T-cell (primary cell): ENCODE data around the gene STARD7. TPM values are rescaled to one million over a fixed set of nuclear protein-coding genes. Genes with fewer than 3 reads are reported as not detected.
"Not testable (repeated sequence)": the region's sequence is repeated elsewhere in the genome, so short reads cannot be mapped to it uniquely, and the experiment has no call there.

Experiments
- ATAC-seq, 4 experiments: fragments of 200-7000 bp in 3 of 4; fragments of 150-1000 bp in 1 of 4; cut with Tn5 transposase; replicated peaks in 1 of 4; 1 replicate in 3 of 4; 2 replicates in 1 of 4; pipeline ENCODE4 v1.10.0; 2021; ENCODE audit warnings: moderate library complexity in 3 of 4, mild to moderate bottlenecking in 2 of 4, moderate number of reproducible peaks in 1 of 4
- CTCF ChIA-PET, 2 donors: fragments of 300-600 bp; sonication (Branson Sonifier 250); formaldehyde crosslinking; loops; one replicate each; lab custom pipeline; 2022; ENCODE audit warnings: antibody characterized with exemption in 2 of 2; lab: Charles Lee
- POLR2A ChIA-PET, 2 donors: fragments of 300-600 bp; sonication (Branson Sonifier 250); formaldehyde crosslinking; loops; one replicate each; lab custom pipeline; 2022; ENCODE audit warnings: antibody characterized with exemption in 2 of 2; lab: Charles Lee
- DNase-seq, 35 experiments: peaks; one replicate each; pipeline versions ENCODE4 v3.0.0 to v3.0.0-alpha.2; 2013 to 2023
- H3K27ac ChIP-seq: one replicate; pipeline ENCODE4 v1.5.1; 2013; ENCODE audit warnings: low read length
- H3K27me3 ChIP-seq, 2 experiments: replicated peaks in 1 of 2; 1 replicate in 1 of 2; 2 replicates in 1 of 2; pipeline versions ENCODE4 v1.6.1 to v1.7.0; 2013; ENCODE audit warnings: low read length in 1 of 2, mixed read lengths in 1 of 2; ENCODE audit not compliant: control insufficient read depth in 2 of 2, insufficient read depth in 2 of 2; ENCODE audit errors: extremely low read depth in 1 of 2
- H3K36me3 ChIP-seq, 2 donors: 1 replicate in 1 of 2; 2 replicates in 1 of 2; pipeline versions ENCODE4 v1.6.1 to v1.7.0; 2013; ENCODE audit warnings: low read length in 1 of 2; ENCODE audit not compliant: control insufficient read depth in 2 of 2, insufficient read depth in 1 of 2; ENCODE audit errors: extremely low read depth in 1 of 2
- H3K4me1 ChIP-seq, 2 experiments: 1 replicate in 1 of 2; 2 replicates in 1 of 2; pipeline versions ENCODE4 v1.6.1 to v1.7.0; 2013; ENCODE audit warnings: low read length in 2 of 2, mixed read lengths in 1 of 2; ENCODE audit not compliant: insufficient read depth in 2 of 2, control insufficient read depth in 1 of 2; ENCODE audit errors: extremely low read depth in 1 of 2
- H3K4me3 ChIP-seq, 2 donors: 1 replicate in 1 of 2; 2 replicates in 1 of 2; pipeline versions ENCODE4 v1.5.1 to v1.7.0; 2013; ENCODE audit warnings: mild to moderate bottlenecking in 2 of 2, low read length in 1 of 2, moderate library complexity in 1 of 2; ENCODE audit not compliant: control insufficient read depth in 1 of 2; ENCODE audit errors: extremely low read depth in 1 of 2
- H3K9me3 ChIP-seq: 2 replicates; pipeline ENCODE4 v1.7.0; 2013
- H3K27ac Mint-ChIP-seq, 2 donors: one replicate each; pipeline ENCODE4 v1.8.0; 2020 to 2021; ENCODE audit warnings: mild to moderate bottlenecking in 2 of 2, mixed read lengths in 2 of 2
- H3K27me3 Mint-ChIP-seq, 2 donors: one replicate each; pipeline ENCODE4 v1.8.0; 2021 to 2022; ENCODE audit warnings: mixed read lengths in 2 of 2
- H3K36me3 Mint-ChIP-seq: one replicate; pipeline ENCODE4 v1.8.0; 2021; ENCODE audit warnings: mixed read lengths
- H3K4me1 Mint-ChIP-seq, 3 donors: one replicate each; pipeline ENCODE4 v1.8.0; 2020 to 2022; ENCODE audit warnings: mixed read lengths in 3 of 3, mild to moderate bottlenecking in 1 of 3
- H3K4me3 Mint-ChIP-seq, 3 donors: one replicate each; pipeline ENCODE4 v1.8.0; 2020 to 2022; ENCODE audit warnings: mild to moderate bottlenecking in 3 of 3, mixed read lengths in 3 of 3, moderate library complexity in 3 of 3
- H3K9me3 Mint-ChIP-seq, 3 donors: one replicate each; pipeline ENCODE4 v1.8.0; 2020 to 2022; ENCODE audit warnings: mixed read lengths in 3 of 3
- WGBS: methylation state at CpG from one replicate; pipeline ENCODE4 v1.1.5; 2013; ENCODE audit warnings: missing lambda C conversion rate; ENCODE audit not compliant: insufficient coverage; 5-methylcytosine and 5-hydroxymethylcytosine counted together
- total RNA-seq, 35 experiments: library from RNA in 6 of 35; stranded (reverse) in 6 of 35; fragments of 120-200 nt in 1 of 35; gene quantifications; one replicate each; pipeline versions ENCODE4 v1.2.1 to v1.2.4 and lab custom pipeline; 2013 to 2026

STARD7 gene
- total RNA-seq, 5 donors from 2014 or later (not counting 1 experiment from before 2014, with no cell fraction given) = 65.0 to 95.3 (median 84.4) TPM

- ChIA-PET POLR2A (interaction anchor here in 1 of 2 donors (0.6 kb wide), 1 partner anchor 79 kb away, joined by 5 read pairs; no protein-coding TSS in a partner anchor), CTCF (interaction anchor here in 1 of 2 donors (1.0 to 1.1 kb wide), 3 partner anchors 13 to 24 kb away, joined by 3 to 6 read pairs (median 5); partner anchors contain the start of gene ASTL)
- Histone ChIP-seq H3K4me3 (no peak overlapping the region), H3K27me3 (no peaks in the 10 kb centered on the region), H3K27ac (peak overlapping the region; percentile 96), H3K4me1 (peaks cover 49 to 87% of the 10 kb centered on the region in 2 experiments), H3K9me3 (no peaks in the 10 kb centered on the region), H3K36me3 (no peaks in the 10 kb centered on the region)
- no peaks in the 10 kb centered on the region for H3K36me3 Mint-ChIP-seq
- no peak for ATAC-seq
- DNase-seq = peak in 1 of 35 experiments; percentile 60
- peaks cover 0 to 4% (median 2%) of the 10 kb centered on the region in 3 donors for H3K9me3 Mint-ChIP-seq
- H3K27ac Mint-ChIP-seq = peak overlapping the region; percentile 82 to 86
- no CpG with 5 or more reads among the region's 5 CpGs for WGBS
- H3K4me3 Mint-ChIP-seq = peak overlapping the region in 1 of 3 donors; percentile 5
- H3K4me1 Mint-ChIP-seq = peaks cover 68 to 77% (median 74%) of the 10 kb centered on the region in 3 donors
- no peaks in the 10 kb centered on the region for H3K27me3 Mint-ChIP-seq
Measured at GRCh38 chr2:96161898-96162297, 46.7 kb downstream of the STARD7 start.

- POLR2A ChIA-PET = interaction anchor here (1.0 to 1.4 kb wide), 2 partner anchors 14 to 16 kb away, joined by 3 read pairs; no protein-coding TSS in a partner anchor
- H3K4me3 ChIP-seq, H3K27ac ChIP-seq, H3K36me3 ChIP-seq, H3K27me3 Mint-ChIP-seq, H3K27me3 ChIP-seq, H3K9me3 Mint-ChIP-seq, H3K9me3 ChIP-seq, DNase-seq, H3K4me3 Mint-ChIP-seq, ATAC-seq, H3K36me3 Mint-ChIP-seq, CTCF ChIA-PET: not testable (repeated sequence)
- WGBS = no CpG with 5 or more reads among the region's 5 CpGs
- Mint-ChIP-seq H3K4me1 (peaks cover 79 to 92% (median 88%) of the 10 kb centered on the region in 3 donors), H3K27ac (peak overlapping the region in 1 of 2 donors; percentile 70)
- peaks cover 51 to 94% of the 10 kb centered on the region in 2 experiments for H3K4me1 ChIP-seq
Measured at GRCh38 chr2:96160366-96160765, 48.3 kb downstream of the STARD7 start.

GRCh38 chr2:96159084-96159830, 49.4 kb downstream of the STARD7 start:
- ChIA-PET POLR2A (interaction anchor here in 1 of 2 donors (1.0 kb wide), 1 partner anchor 13 kb away, joined by 3 read pairs; no protein-coding TSS in a partner anchor), CTCF (interaction anchor here in 1 of 2 donors (1.2 to 1.4 kb wide), 2 partner anchors 15 to 17 kb away, joined by 3 to 5 read pairs; no protein-coding TSS in a partner anchor)
- peak overlapping the region in 1 of 2 donors; percentile 6 for H3K4me3 ChIP-seq
- H3K27ac ChIP-seq = peak overlapping the region; percentile 69
- H3K27me3 Mint-ChIP-seq = no peaks in the 10 kb centered on the region
- ATAC-seq (peak; percentile 29 to 49 (median 44)), DNase-seq (peak in 15 of 35 experiments; percentile 23 to 60 (median 35))
- no peaks in the 10 kb centered on the region for H3K9me3 ChIP-seq
- H3K36me3 Mint-ChIP-seq = no peaks in the 10 kb centered on the region
- 79% methylated on average over 10 of the region's 17 CpGs for WGBS
- peaks cover 46 to 94% of the 10 kb centered on the region in 2 experiments for H3K4me1 ChIP-seq
- H3K27me3 ChIP-seq = no peaks in the 10 kb centered on the region
- peak overlapping the region; percentile 10 to 72 (median 32) for H3K4me3 Mint-ChIP-seq
- H3K9me3 Mint-ChIP-seq = peaks cover 0 to 4% (median 2%) of the 10 kb centered on the region in 3 donors
- H3K4me1 Mint-ChIP-seq = peaks cover 71 to 83% (median 80%) of the 10 kb centered on the region in 3 donors
- H3K36me3 ChIP-seq = no peaks in the 10 kb centered on the region
- H3K27ac Mint-ChIP-seq = peak overlapping the region; percentile 87 to 93

- H3K4me1 ChIP-seq = peaks cover 39 to 90% of the 10 kb centered on the region in 2 experiments
- DNase-seq = no peak
- no peaks in the 10 kb centered on the region for H3K27me3 Mint-ChIP-seq
- ChIA-PET CTCF (interaction anchor here in 1 of 2 donors (1.0 to 1.4 kb wide), 3 partner anchors 16 to 20 kb away, joined by 3 to 5 read pairs (median 3); no protein-coding TSS in a partner anchor), POLR2A (no interaction called here)
- WGBS = 91% methylated on average over 13 of the region's 14 CpGs
- H3K36me3 Mint-ChIP-seq = no peaks in the 10 kb centered on the region
- no peaks in the 10 kb centered on the region for H3K36me3 ChIP-seq
- H3K27ac Mint-ChIP-seq = peak overlapping the region; percentile 88 to 89
- peak overlapping the region; percentile 69 for H3K27ac ChIP-seq
- H3K9me3 ChIP-seq = no peaks in the 10 kb centered on the region
- peak overlapping the region in 1 of 3 donors; percentile 73 for H3K4me3 Mint-ChIP-seq
- ATAC-seq = no peak
- H3K4me1 Mint-ChIP-seq = peaks cover 68 to 78% (median 75%) of the 10 kb centered on the region in 3 donors
- H3K9me3 Mint-ChIP-seq = peaks cover 0 to 4% (median 2%) of the 10 kb centered on the region in 3 donors
- H3K4me3 ChIP-seq = no peak overlapping the region
- H3K27me3 ChIP-seq = no peaks in the 10 kb centered on the region
Measured at GRCh38 chr2:96158554-96158940, 50.1 kb downstream of the STARD7 start.

- peaks cover 34 to 89% of the 10 kb centered on the region in 2 experiments for H3K4me1 ChIP-seq
- peak overlapping the region; percentile 69 for H3K27ac ChIP-seq
- Mint-ChIP-seq H3K27me3 (no peaks in the 10 kb centered on the region), H3K9me3 (peaks cover 0 to 4% (median 2%) of the 10 kb centered on the region in 3 donors), H3K36me3 (no peaks in the 10 kb centered on the region), H3K4me1 (peaks cover 69 to 78% (median 73%) of the 10 kb centered on the region in 3 donors), H3K4me3 (peak overlapping the region; percentile 59 to 74 (median 73)), H3K27ac (peak overlapping the region; percentile 88 to 89)
- WGBS = 23% methylated on average over 13 of the region's 19 CpGs
- DNase-seq (peak in 34 of 35 experiments; percentile 48 to 85 (median 68)), ATAC-seq (peak; percentile 77 to 93 (median 90))
- no peaks in the 10 kb centered on the region for H3K9me3 ChIP-seq
- H3K27me3 ChIP-seq = no peaks in the 10 kb centered on the region
- POLR2A ChIA-PET = interaction anchor here in 1 of 2 donors (0.6 kb wide), 1 partner anchor 17 kb away, joined by 3 read pairs; no protein-coding TSS in a partner anchor
- peak overlapping the region in 1 of 2 donors; percentile 18 for H3K4me3 ChIP-seq
- CTCF ChIA-PET = interaction anchor here in 1 of 2 donors (1.0 to 1.4 kb wide), 3 partner anchors 15 to 19 kb away, joined by 3 to 5 read pairs (median 3); no protein-coding TSS in a partner anchor
- H3K36me3 ChIP-seq = no peaks in the 10 kb centered on the region
Measured at GRCh38 chr2:96157649-96158553, 50.7 kb downstream of the STARD7 start.
